Skeletal muscle tissue (tissue), 4 donors: ENCODE results near the gene DDO. TPM values are rescaled to one million over a fixed set of nuclear protein-coding genes. Genes with fewer than 3 reads are reported as not detected.

Source experiments
- H3K27ac ChIP-seq: one replicate; pipeline ENCODE4 v1.7.0; 2013; ENCODE audit warnings: mild to moderate bottlenecking, low read depth, low read length, inconsistent platforms
- H3K27me3 ChIP-seq, 3 donors: one replicate each; pipeline ENCODE4 v1.7.0; 2013; ENCODE audit warnings: low read length in 3 of 3; ENCODE audit not compliant: control insufficient read depth in 3 of 3, insufficient read depth in 3 of 3
- H3K36me3 ChIP-seq, 3 donors: one replicate each; pipeline ENCODE4 v1.7.0; 2013; ENCODE audit warnings: low read length in 3 of 3; ENCODE audit not compliant: control insufficient read depth in 3 of 3, insufficient read depth in 3 of 3
- H3K4me1 ChIP-seq, 3 donors: one replicate each; pipeline ENCODE4 v1.7.0; 2013; ENCODE audit warnings: low read length in 3 of 3, mild to moderate bottlenecking in 3 of 3; ENCODE audit not compliant: control insufficient read depth in 3 of 3, insufficient read depth in 3 of 3
- H3K4me3 ChIP-seq, 3 donors: one replicate each; pipeline ENCODE4 v1.7.0; 2013; ENCODE audit warnings: low read length in 3 of 3
- H3K9ac ChIP-seq, 3 donors: one replicate each; pipeline ENCODE4 v1.7.0; 2013; ENCODE audit warnings: low read length in 3 of 3, mild to moderate bottlenecking in 3 of 3, moderate library complexity in 2 of 3, low read depth in 1 of 3
- H3K9me3 ChIP-seq, 3 donors: one replicate each; pipeline ENCODE4 v1.7.0; 2013; ENCODE audit warnings: low read length in 3 of 3; ENCODE audit not compliant: control insufficient read depth in 3 of 3
- total RNA-seq: library from RNA; depleted of rRNA; stranded (reverse); fragments of >200 nt; gene quantifications from one replicate; pipeline ENCODE4 v1.2.3, GENCODE V29; 2014
- donor health status: Osteomylitis.

The DDO gene
- total RNA-seq, 1 donor from 2014 or later, result 4.7 TPM

DNA sequence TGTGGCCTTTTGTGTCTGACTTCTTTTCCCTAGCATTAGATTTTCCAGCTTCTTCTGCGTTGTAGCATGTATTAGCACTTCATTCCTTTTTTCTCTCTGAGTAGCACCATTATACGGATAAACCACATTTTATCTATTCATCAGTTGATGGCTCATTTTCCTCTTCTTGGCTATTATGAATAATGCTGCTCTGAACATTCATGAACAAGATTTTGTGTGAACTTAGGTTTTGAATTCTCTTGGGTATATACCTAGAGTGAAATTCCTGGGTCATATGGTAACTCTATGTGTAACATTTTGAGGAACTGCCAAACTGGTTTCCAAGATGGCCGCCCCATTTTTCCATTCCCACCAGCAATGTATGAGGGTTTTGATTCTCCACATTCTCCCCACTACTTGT lies 32.4 kb upstream of the DDO start:
- Histone ChIP-seq H3K9ac (no peak overlapping the region), H3K27ac (no peak overlapping the region), H3K4me1 (no peaks in the 10 kb centered on the region), H3K27me3 (no peaks in the 10 kb centered on the region), H3K9me3 (no peaks in the 10 kb centered on the region), H3K4me3 (no peak overlapping the region), H3K36me3 (no peaks in the 10 kb centered on the region)

DNA sequence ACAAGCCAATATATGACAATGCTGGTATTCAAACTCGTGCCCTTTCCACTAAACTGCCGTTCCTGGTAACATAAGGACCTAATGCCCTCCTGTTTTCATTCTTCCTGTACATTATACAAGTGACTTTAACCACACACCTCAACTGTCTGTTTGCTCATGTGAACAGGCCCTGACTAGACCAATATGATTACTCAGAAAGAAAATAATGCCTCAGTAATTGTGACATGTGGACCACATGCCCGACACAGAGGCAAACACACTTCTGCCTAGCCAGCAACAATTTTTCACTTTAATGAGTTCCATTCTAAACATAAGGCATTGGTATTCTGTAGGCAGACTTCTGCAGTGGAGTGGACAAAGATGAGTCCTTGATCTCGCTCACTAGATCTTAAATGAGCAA lies 31.0 kb upstream of the DDO start:
- Histone ChIP-seq H3K4me3 (no peak overlapping the region), H3K4me1 (no peaks in the 10 kb centered on the region), H3K36me3 (no peaks in the 10 kb centered on the region)

DNA sequence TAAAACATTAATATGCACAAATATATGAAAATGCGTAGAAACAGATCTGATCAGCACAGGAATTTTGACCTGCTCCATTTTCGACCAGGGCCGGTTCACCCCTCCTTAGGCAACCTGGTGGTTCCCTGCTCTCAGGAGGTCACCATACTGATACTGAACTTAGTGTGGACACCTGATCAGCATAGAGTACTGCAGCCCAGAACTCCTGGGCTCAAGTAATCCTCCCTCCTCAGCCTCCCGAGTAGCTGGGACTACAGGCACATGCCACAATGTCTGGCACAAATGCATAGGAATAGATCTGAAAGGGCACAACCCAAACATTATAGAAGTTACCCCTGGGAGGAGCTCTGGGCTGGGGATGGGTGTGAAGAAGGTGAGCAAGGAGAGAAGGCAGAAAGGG lies 24.7 kb upstream of the DDO start:
- no peak overlapping the region for H3K9ac ChIP-seq
- no peak overlapping the region for H3K27ac ChIP-seq
- H3K36me3 ChIP-seq, result no peaks in the 10 kb centered on the region
- H3K27me3 ChIP-seq, result no peaks in the 10 kb centered on the region
- no peak overlapping the region for H3K4me3 ChIP-seq
- no peaks in the 10 kb centered on the region for H3K4me1 ChIP-seq
- H3K9me3 ChIP-seq, result no peaks in the 10 kb centered on the region

More for the DNA sequence above, 31.0 kb upstream of the DDO start:
- Histone ChIP-seq H3K9ac (no peak overlapping the region), H3K27me3 (no peaks in the 10 kb centered on the region), H3K9me3 (no peaks in the 10 kb centered on the region), H3K27ac (no peak overlapping the region)

DNA sequence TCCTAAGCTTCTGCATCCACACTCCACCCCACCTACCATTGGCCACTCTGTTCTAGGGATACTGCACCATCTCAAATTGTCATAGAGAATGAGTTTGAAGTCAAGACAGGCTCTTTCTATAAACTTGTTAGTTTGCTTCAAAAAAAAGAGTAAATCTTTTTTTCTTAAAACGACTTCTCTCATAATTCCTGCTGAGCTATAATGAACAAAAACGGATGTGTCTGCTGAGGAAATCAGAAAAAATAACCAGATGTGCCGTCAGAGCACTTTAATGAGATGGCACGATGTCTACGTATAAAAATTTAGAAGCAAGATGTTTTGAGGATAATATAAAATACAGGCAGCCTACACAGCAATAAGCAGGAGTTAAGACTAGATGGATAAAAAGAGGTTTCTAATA lies 24.0 kb upstream of the DDO start:
- H3K9me3 ChIP-seq, result no peaks in the 10 kb centered on the region
- no peaks in the 10 kb centered on the region for H3K27me3 ChIP-seq
- no peak overlapping the region for H3K4me3 ChIP-seq
- no peak overlapping the region for H3K9ac ChIP-seq
- H3K36me3 ChIP-seq, result no peaks in the 10 kb centered on the region
- H3K27ac ChIP-seq, result no peak overlapping the region
- no peaks in the 10 kb centered on the region for H3K4me1 ChIP-seq

DNA sequence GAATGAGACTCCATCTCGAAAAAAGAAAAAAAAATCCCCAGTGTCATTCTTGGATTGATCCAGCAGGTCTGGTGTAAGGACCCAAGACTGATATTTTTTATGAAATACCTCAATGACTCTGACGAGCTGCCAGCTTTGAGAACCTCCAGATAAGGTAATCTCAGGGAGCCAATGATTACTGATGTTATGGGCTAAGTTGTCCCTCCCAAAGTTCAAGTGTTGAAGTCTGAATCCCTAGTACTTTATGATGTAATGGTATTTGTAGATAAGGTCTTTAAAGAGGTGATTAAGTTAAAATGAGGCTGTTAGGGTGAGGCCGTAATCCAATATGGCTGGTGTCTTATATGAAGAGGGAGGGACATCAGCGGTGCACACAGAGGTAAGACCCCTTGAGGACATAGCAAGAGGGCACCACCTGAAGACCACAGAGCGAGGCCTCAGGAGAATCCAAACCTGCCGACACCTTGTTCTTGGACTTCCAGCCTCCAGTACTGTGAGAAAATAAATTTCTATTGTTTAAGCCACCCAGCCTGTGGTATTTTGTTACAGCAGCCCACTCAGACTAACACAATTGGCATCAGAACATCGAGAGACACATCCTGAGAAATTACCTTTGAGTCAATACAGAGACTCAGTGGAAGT lies 19.7 kb upstream of the DDO start:
- no peak overlapping the region for H3K9ac ChIP-seq
- peaks cover 0 to 8% (median 4%) of the 10 kb centered on the region in 3 donors for H3K27me3 ChIP-seq
- H3K4me1 ChIP-seq, result no peaks in the 10 kb centered on the region
- no peak overlapping the region for H3K27ac ChIP-seq
- no peaks in the 10 kb centered on the region for H3K36me3 ChIP-seq
- H3K4me3 ChIP-seq, result no peak overlapping the region
- H3K9me3 ChIP-seq, result no peaks in the 10 kb centered on the region

DNA sequence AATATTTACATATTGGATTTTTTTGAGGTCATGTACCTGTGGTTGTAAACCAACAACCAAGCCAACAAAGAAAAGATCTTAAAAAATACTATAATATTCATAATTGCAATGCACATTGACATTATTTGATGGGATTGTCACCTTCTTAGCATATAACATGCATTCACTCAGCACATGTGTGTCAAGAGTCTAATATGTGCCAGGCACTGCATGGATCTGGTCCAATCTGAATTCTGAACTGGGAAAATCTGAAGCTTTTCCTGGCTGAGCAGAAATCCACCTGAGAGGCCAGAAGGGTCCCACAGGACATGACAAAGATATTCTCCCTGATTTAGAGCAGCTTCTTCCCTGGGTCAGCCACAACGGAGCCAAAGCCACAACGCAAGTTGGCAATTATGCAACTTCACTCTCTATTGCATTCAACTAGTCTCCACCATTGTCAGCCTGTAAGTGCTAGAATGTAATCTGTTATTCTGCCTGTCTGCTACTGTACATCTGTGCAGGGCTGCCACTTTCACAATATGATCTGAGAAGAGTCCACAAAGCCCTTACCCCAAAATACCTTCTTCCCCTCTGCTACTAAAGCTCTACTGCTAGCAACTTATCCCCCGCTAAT lies 17.0 kb upstream of the DDO start:
- no peak overlapping the region for H3K9ac ChIP-seq
- H3K27me3 ChIP-seq, result peaks cover 0 to 12% (median 6%) of the 10 kb centered on the region in 3 donors
- H3K27ac ChIP-seq, result no peak overlapping the region
- no peaks in the 10 kb centered on the region for H3K9me3 ChIP-seq
- H3K36me3 ChIP-seq, result no peaks in the 10 kb centered on the region
- H3K4me1 ChIP-seq, result no peaks in the 10 kb centered on the region
- H3K4me3 ChIP-seq, result no peak overlapping the region

DNA sequence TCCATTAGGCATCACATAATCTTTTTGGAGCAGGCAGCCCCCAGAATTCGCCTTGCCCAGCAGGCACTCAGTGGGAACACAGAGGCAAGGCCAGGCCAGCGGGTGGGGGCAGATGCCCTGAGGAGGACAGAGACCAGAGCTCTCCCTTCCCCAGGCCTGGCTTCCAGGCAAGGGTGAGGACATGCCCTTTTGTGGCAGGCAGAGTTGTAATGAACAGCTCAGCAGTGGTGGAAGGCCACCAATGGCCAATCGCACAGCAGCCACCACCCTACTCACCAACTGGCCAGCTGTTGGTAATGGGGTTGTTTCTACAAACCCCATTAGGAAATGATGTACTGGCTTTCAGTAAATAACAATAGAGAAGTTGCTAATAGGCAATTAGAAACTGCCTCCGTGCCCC lies 15.4 kb upstream of the DDO start:
- Histone ChIP-seq H3K4me3 (no peak overlapping the region), H3K9ac (no peak overlapping the region), H3K27ac (no peak overlapping the region), H3K36me3 (no peaks in the 10 kb centered on the region), H3K9me3 (no peaks in the 10 kb centered on the region), H3K4me1 (no peaks in the 10 kb centered on the region), H3K27me3 (peaks cover 2 to 15% (median 6%) of the 10 kb centered on the region in 3 donors)

DNA sequence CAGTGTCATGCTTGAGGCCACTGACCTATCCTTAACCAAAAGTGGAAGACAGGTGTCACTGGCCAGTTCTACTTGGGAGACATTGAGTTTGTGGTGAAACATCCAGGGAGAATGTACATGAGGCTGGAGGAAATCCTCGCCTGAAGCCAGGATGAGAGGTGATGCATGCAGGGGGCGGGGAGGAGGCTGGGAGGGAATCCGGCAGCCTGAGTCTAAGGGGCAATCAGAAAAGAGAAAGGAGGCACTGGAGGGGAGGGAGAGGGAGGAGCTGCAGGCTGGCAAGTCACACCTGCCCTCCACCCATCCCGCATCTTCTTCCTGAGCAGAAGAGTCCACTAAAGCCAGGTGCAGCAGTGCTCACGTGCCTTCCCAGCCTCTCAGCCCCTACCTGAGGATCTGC lies 14.9 kb upstream of the DDO start:
- H3K9ac ChIP-seq, result no peak overlapping the region
- H3K27me3 ChIP-seq, result peaks cover 6 to 15% (median 8%) of the 10 kb centered on the region in 3 donors
- no peak overlapping the region for H3K27ac ChIP-seq
- no peaks in the 10 kb centered on the region for H3K9me3 ChIP-seq
- H3K4me1 ChIP-seq, result no peaks in the 10 kb centered on the region
- no peaks in the 10 kb centered on the region for H3K36me3 ChIP-seq
- no peak overlapping the region for H3K4me3 ChIP-seq

DNA sequence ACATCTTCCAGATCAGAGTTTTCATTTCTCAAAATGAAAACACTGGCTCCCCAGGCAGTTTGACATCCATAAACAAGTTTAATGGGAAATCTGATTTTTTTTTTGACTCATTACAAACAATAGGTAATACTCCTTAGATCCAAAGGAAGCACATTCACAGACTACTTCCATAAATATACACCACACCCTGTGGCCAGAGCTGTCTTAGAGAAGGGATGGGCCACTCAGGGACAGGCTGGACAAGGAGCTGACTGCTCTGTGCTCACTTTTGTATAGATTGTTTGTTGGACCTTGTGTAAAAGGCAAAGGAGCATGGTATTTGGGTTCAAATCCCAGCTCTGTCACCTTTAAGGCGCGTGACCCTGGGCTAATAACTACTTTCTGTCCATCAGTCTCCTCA lies 12.8 kb upstream of the DDO start:
- H3K27ac ChIP-seq, result no peak overlapping the region
- H3K27me3 ChIP-seq, result peaks cover 9 to 15% (median 12%) of the 10 kb centered on the region in 3 donors
- H3K9ac ChIP-seq, result no peak overlapping the region
- no peaks in the 10 kb centered on the region for H3K9me3 ChIP-seq
- H3K36me3 ChIP-seq, result no peaks in the 10 kb centered on the region
- H3K4me1 ChIP-seq, result no peaks in the 10 kb centered on the region
- no peak overlapping the region for H3K4me3 ChIP-seq

DNA sequence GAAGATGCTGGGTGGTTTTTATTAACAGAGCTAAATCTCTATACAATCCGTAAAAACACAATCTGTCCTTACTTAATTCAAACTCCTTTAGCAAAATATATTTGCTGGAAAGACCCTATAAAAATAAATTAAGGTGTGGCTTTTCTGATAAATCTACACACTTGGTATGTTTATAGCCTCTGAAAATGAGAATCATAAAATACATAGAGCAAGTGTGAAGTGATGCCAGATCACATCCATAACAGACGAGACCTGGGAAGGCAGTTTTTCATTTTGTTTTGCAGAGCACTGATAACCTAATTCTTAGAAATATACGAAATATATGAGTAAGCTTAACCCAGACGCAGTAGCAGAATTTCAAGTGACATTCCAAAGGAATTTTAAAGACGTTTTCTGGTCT lies 10.4 kb upstream of the DDO start:
- no peak overlapping the region for H3K4me3 ChIP-seq
- no peaks in the 10 kb centered on the region for H3K4me1 ChIP-seq
- no peak overlapping the region for H3K27ac ChIP-seq
- peaks cover 9 to 15% (median 12%) of the 10 kb centered on the region in 3 donors for H3K27me3 ChIP-seq
- no peak overlapping the region for H3K9ac ChIP-seq
- H3K36me3 ChIP-seq, result no peaks in the 10 kb centered on the region
- H3K9me3 ChIP-seq, result no peaks in the 10 kb centered on the region
